NCI-H1105 treated with DMSO at 0.1 percent for 48 hours (cell line): Measurements from ENCODE around the gene BCAT1.

Experiments
- DNase-seq: peaks from one replicate; lab custom pipeline; 2025; lab: John Stamatoyannopoulos, UW

BCAT1 gene

GRCh38 chr12:24769682-24770081 is 179.2 kb downstream of the BCAT1 start:
- DNase-seq, result no peak

- DNase-seq, result no peak
Observed at GRCh38 chr12:24768415-24768814, 180.5 kb downstream of the BCAT1 start.

- DNase-seq, result no peak
Observed at GRCh38 chr12:24767016-24767415, 181.9 kb downstream of the BCAT1 start.

GRCh38 chr12:24764712-24765111 is 184.2 kb downstream of the BCAT1 start:
- no peak for DNase-seq

GRCh38 chr12:24760606-24761378 is 188.1 kb downstream of the BCAT1 start:
- no peak for DNase-seq

- DNase-seq, result no peak
Observed at GRCh38 chr12:24760162-24760561, 188.7 kb downstream of the BCAT1 start.
